MM.1S (cell line): Measurements from ENCODE around the gene EIF4A3.
A peak's percentile ranks its signal among the peaks of the same experiment; 100 is the strongest.

Experiments used
- DNase-seq: peaks from one replicate; pipeline ENCODE4 v3.0.0-alpha.2; 2015
- H2AFZ ChIP-seq: fragments of 300-600 bp; sonication (generic); 2 replicates; pipeline ENCODE4 v1.6.0; 2016; ENCODE audit warnings: antibody characterized with exemption, low read length
- H3F3A ChIP-seq: fragments of 300-600 bp; sonication (generic); 2 replicates; pipeline ENCODE4 v1.6.1; 2016; ENCODE audit warnings: mild to moderate bottlenecking, antibody characterized with exemption, low read length, moderate library complexity, mixed read lengths; ENCODE audit not compliant: insufficient read depth
- H3K27ac ChIP-seq: fragments of 300-600 bp; sonication (generic); 2 replicates; pipeline ENCODE4 v1.5.1; 2016; ENCODE audit warnings: mild to moderate bottlenecking, low read length
- H3K27me3 ChIP-seq: fragments of 300-600 bp; sonication (generic); replicated peaks from 2 replicates; pipeline ENCODE4 v1.6.0; 2016; ENCODE audit warnings: low read length; ENCODE audit not compliant: insufficient read depth
- H3K36me3 ChIP-seq: fragments of 300-600 bp; sonication (generic); replicated peaks from 2 replicates; pipeline ENCODE4 v1.6.1; 2016; ENCODE audit warnings: mild to moderate bottlenecking, low read length, mixed read lengths; ENCODE audit not compliant: insufficient read depth
- H3K4me1 ChIP-seq: fragments of 300-600 bp; sonication (generic); 2 replicates; pipeline ENCODE4 v1.6.1; 2016; ENCODE audit warnings: low read length, mixed read lengths
- H3K4me2 ChIP-seq: fragments of 300-600 bp; sonication (generic); 2 replicates; pipeline ENCODE4 v1.6.0; 2016; ENCODE audit warnings: low read depth, low read length
- H3K4me3 ChIP-seq: fragments of 300-600 bp; sonication (generic); 2 replicates; pipeline ENCODE4 v1.5.1; 2016; ENCODE audit warnings: low read length, mixed read lengths
- H3K79me2 ChIP-seq: fragments of 300-600 bp; sonication (generic); 2 replicates; pipeline ENCODE4 v1.6.1; 2016; ENCODE audit warnings: mixed run types, low read length, mixed read lengths
- H3K9ac ChIP-seq: fragments of 300-600 bp; sonication (generic); 2 replicates; pipeline ENCODE4 v1.6.1; 2016; ENCODE audit warnings: low read length, mixed read lengths
- H3K9me2 ChIP-seq: fragments of 300-600 bp; sonication (generic); replicated peaks from 2 replicates; pipeline ENCODE4 v1.6.1; 2016; ENCODE audit warnings: mild to moderate bottlenecking, low read length, mixed read lengths; ENCODE audit not compliant: insufficient read depth
- H3K9me3 ChIP-seq: fragments of 300-600 bp; sonication (generic); replicated peaks from 2 replicates; pipeline ENCODE4 v1.6.1; 2016; ENCODE audit warnings: mild to moderate bottlenecking, low read length, mixed read lengths; ENCODE audit not compliant: insufficient read depth
- H4K20me1 ChIP-seq: fragments of 300-600 bp; sonication (generic); 2 replicates; pipeline ENCODE4 v1.6.1; 2016; ENCODE audit warnings: mild to moderate bottlenecking, low read length, moderate library complexity, mixed read lengths; ENCODE audit not compliant: insufficient read depth
- EZH2 ChIP-seq: fragments of 300-600 bp; sonication (generic); optimal IDR thresholded peaks from 2 replicates; pipeline ENCODE3; 2017; ENCODE audit warnings: low read depth, mild to moderate bottlenecking, antibody characterized with exemption, low read length, mixed read lengths
- EZH2phosphoT487 ChIP-seq: fragments of 300-600 bp; sonication (generic); IDR thresholded peaks from 2 replicates; pipeline ENCODE4 v1.6.1; 2018; ENCODE audit warnings: antibody characterized with exemption, low read length
- TF ChIP-seq, protein P1 (sequence below): fragments of 300-600 bp; sonication (generic); IDR thresholded peaks from 2 replicates; pipeline ENCODE4 v1.5.1; 2016; ENCODE audit warnings: antibody characterized with exemption, low read length, mixed read lengths

EIF4A3 gene

DNA sequence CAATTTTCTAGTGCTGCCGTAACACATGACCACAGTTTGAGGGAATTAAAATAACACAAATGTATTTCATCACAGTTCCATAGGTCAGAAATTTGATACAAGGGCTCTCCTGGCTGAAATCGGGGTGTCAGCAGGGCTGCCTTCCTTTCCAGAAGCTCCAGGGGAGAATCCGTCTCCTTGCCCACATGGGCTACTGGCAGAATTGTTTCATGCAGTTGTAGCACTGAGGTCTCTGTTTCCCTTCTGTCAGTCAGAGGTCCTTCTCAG lies 20.5 kb downstream of the EIF4A3 start:
- Histone ChIP-seq H2AFZ (no peak overlapping the region), H3K9me3 (no peaks in the 10 kb centered on the region), H3K27ac (no peak overlapping the region), H3K27me3 (peaks cover 50% of the 10 kb centered on the region), H3K4me1 (peaks cover 8% of the 10 kb centered on the region; the same call in 1 of the 2 replicates), H3K79me2 (no peaks in the 10 kb centered on the region), H3K9me2 (no peaks in the 10 kb centered on the region), H3F3A (no peaks in the 10 kb centered on the region; the same call in 1 of the 2 replicates), H3K9ac (no peak overlapping the region), H3K4me3 (no peak overlapping the region), H3K4me2 (no peak overlapping the region), H3K36me3 (no peaks in the 10 kb centered on the region), H4K20me1 (no peaks in the 10 kb centered on the region)
- TF ChIP-seq EZH2 = no peak
- TF ChIP-seq EZH2phosphoT487 = no peak
- DNase-seq = no peak

DNA sequence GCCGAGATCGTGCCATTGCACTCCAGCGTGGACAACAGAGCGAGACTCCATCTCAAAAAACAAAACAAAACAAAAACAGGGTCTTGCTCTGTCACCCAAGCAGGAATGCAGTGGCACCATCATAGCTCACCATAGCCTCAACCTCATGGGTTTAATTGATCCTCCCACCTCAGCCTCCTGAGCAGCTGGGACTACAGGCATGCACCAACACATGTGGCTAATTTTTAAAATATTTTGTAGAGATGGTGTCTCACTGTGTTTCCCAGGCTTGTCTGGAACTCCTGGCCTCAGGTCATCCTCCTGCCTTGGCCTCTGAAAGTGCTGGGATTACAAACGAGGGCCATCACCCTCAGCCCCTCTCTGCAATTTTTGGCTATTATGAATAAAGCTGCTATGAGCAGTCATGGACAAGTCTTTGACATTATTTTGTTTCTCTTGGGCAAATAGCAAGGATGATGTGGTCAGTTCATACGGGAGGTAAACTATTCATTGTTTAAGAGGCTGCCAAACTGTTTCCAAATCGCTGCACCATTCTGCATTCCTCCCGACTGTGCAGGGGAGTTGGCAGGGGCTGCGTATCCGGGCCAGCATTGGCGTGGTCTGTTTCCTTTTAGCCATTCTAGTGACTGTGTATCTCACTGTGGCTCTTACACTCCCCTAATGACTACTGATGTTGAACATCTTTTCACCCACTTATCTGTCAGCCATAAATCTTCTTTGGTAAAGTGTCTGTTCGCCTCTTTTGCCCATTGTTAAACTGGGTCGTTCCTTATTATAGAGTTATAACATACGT lies 21.1 kb downstream of the EIF4A3 start:
- H4K20me1 ChIP-seq = no peaks in the 10 kb centered on the region
- H3K4me3 ChIP-seq = no peak overlapping the region
- no peak overlapping the region for H3K9ac ChIP-seq
- H3K9me2 ChIP-seq = no peaks in the 10 kb centered on the region
- DNase-seq = no peak
- TF ChIP-seq, protein P1, sequence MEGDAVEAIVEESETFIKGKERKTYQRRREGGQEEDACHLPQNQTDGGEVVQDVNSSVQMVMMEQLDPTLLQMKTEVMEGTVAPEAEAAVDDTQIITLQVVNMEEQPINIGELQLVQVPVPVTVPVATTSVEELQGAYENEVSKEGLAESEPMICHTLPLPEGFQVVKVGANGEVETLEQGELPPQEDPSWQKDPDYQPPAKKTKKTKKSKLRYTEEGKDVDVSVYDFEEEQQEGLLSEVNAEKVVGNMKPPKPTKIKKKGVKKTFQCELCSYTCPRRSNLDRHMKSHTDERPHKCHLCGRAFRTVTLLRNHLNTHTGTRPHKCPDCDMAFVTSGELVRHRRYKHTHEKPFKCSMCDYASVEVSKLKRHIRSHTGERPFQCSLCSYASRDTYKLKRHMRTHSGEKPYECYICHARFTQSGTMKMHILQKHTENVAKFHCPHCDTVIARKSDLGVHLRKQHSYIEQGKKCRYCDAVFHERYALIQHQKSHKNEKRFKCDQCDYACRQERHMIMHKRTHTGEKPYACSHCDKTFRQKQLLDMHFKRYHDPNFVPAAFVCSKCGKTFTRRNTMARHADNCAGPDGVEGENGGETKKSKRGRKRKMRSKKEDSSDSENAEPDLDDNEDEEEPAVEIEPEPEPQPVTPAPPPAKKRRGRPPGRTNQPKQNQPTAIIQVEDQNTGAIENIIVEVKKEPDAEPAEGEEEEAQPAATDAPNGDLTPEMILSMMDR = no peak
- TF ChIP-seq EZH2 (no peak), EZH2phosphoT487 (no peak)
- peaks cover 50% of the 10 kb centered on the region for H3K27me3 ChIP-seq
- H2AFZ ChIP-seq = no peak overlapping the region
- H3K4me2 ChIP-seq = no peak overlapping the region
- no peaks in the 10 kb centered on the region for H3K79me2 ChIP-seq
- no peaks in the 10 kb centered on the region for H3K36me3 ChIP-seq
- H3K4me1 ChIP-seq = peaks cover 8% of the 10 kb centered on the region; the same call in 1 of the 2 replicates
- no peaks in the 10 kb centered on the region for H3K9me3 ChIP-seq
- no peak overlapping the region for H3K27ac ChIP-seq
- no peaks in the 10 kb centered on the region; the same call in 1 of the 2 replicates for H3F3A ChIP-seq

DNA sequence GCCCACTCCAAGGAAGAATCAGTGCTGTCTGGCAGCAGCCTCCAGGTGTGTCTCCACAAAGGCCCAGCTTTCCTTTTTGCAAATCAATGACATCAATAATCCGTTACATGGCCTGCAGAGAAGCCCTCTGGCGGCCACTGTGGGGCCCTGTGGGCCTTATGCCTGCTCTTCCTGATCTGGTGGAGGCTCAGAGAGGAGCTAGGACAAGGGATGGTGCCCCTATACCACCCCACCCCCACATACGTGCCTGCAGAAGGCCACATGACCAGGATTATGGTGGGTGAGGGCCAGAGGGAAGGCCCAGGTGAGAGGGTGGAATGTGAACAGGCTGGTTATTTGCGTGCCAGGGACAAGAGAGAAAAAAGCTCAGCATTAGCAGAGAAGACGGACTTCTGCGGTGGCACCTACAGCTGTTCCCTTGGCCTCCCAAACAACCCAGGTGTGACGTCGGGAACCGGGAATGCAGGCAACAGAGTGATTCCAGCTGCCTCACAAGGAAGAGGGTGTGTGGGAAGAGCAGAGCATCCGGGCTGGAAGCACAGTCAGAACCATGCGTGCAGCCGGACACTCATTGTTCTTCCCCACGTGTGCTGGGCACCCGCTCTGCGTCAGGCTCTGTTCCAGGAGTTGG lies 22.5 kb downstream of the EIF4A3 start:
- no peaks in the 10 kb centered on the region for H3F3A ChIP-seq

More for the DNA sequence above, 22.5 kb downstream of the EIF4A3 start:
- Histone ChIP-seq H3K79me2 (no peaks in the 10 kb centered on the region), H3K4me3 (no peak overlapping the region), H3K27ac (no peak overlapping the region), H3K9ac (no peak overlapping the region), H3K27me3 (peaks cover 54% of the 10 kb centered on the region), H4K20me1 (no peaks in the 10 kb centered on the region), H3K9me3 (no peaks in the 10 kb centered on the region), H3K9me2 (no peaks in the 10 kb centered on the region), H3K36me3 (no peaks in the 10 kb centered on the region), H3K4me1 (peaks cover 8% of the 10 kb centered on the region; the same call in 1 of the 2 replicates), H2AFZ (no peak overlapping the region), H3K4me2 (no peak overlapping the region)
- no peak for DNase-seq
- TF ChIP-seq EZH2phosphoT487 = no peak
- no peak for TF ChIP-seq EZH2
- TF ChIP-seq, protein P1 = peak; percentile 21; the same call in 1 of the 2 replicates
